Smooth muscle cell (in vitro differentiated cells): ENCODE data around the gene ZDHHC7. TPM values are rescaled to one million over a fixed set of nuclear protein-coding genes. Genes with fewer than 3 reads are reported as not detected.

Source experiments
- DNase-seq: peaks from one replicate; lab custom pipeline; 2025; ENCODE audit not compliant: unreplicated experiment; lab: John Stamatoyannopoulos, UW
- H2AFZ ChIP-seq: fragments of 200-600 bp; sonication (generic); 2 replicates; pipeline ENCODE4 v1.6.0; 2016; ENCODE audit warnings: antibody characterized with exemption, low read depth, mild to moderate bottlenecking
- H3F3A ChIP-seq: fragments of 200-600 bp; sonication (generic); 2 replicates; pipeline ENCODE4 v1.6.0; 2017; ENCODE audit warnings: antibody characterized with exemption, low read depth
- H3K27ac ChIP-seq: fragments of 200-600 bp; sonication (generic); 2 replicates; pipeline ENCODE4 v1.5.1; 2016; ENCODE audit warnings: low read depth, mild to moderate bottlenecking
- H3K27me3 ChIP-seq: fragments of 200-600 bp; sonication (generic); 2 replicates; pipeline ENCODE4 v1.6.1; 2016; ENCODE audit warnings: low read depth, mild to moderate bottlenecking
- H3K36me3 ChIP-seq: fragments of 200-600 bp; sonication (generic); 2 replicates; pipeline ENCODE4 v1.5.1; 2016; ENCODE audit warnings: low read depth
- H3K4me1 ChIP-seq: fragments of 200-600 bp; sonication (generic); 2 replicates; pipeline ENCODE4 v1.5.1; 2016; ENCODE audit warnings: low read depth
- H3K4me2 ChIP-seq: fragments of 200-600 bp; sonication (generic); 2 replicates; pipeline ENCODE4 v1.6.0; 2016; ENCODE audit warnings: mild to moderate bottlenecking
- H3K4me3 ChIP-seq: fragments of 200-600 bp; sonication (generic); 2 replicates; pipeline ENCODE4 v1.5.1; 2016; ENCODE audit warnings: mild to moderate bottlenecking
- H3K79me2 ChIP-seq: fragments of 200-600 bp; sonication (generic); 2 replicates; pipeline ENCODE4 v1.6.0; 2016; ENCODE audit warnings: low read depth, mild to moderate bottlenecking
- H3K9ac ChIP-seq: fragments of 200-600 bp; sonication (generic); 2 replicates; pipeline ENCODE4 v1.6.0; 2016; ENCODE audit warnings: low read depth
- H3K9me3 ChIP-seq: fragments of 200-600 bp; sonication (generic); replicated peaks from 2 replicates; pipeline ENCODE4 v1.5.1; 2016; ENCODE audit warnings: low read depth
- H4K20me1 ChIP-seq: fragments of 200-600 bp; sonication (generic); 2 replicates; pipeline ENCODE4 v1.6.0; 2016; ENCODE audit warnings: low read depth
- CTCF ChIP-seq: fragments of 200-600 bp; sonication (generic); IDR thresholded peaks from 2 replicates; pipeline ENCODE4 v1.5.1; 2017; ENCODE audit warnings: borderline replicate concordance, mild to moderate bottlenecking, antibody characterized with exemption; ENCODE audit not compliant: insufficient read depth, poor library complexity, severe bottlenecking
- WGBS: methylation state at CpG from one replicate; pipeline ENCODE4 v1.1.7; 2016; ENCODE audit warnings: low lambda C conversion rate; 5-methylcytosine and 5-hydroxymethylcytosine counted together
- polyA plus RNA-seq: library from polyadenylated mRNA; unstranded; fragments of >200 nt; fragmentation: Nextera tagmentation; extraction: Ambion mirVana; gene quantifications from 2 replicates; pipeline ENCODE4 v1.2.1, GENCODE V29; 2016
- total RNA-seq: library from RNA; depleted of rRNA; stranded (reverse); fragments of >200 nt; gene quantifications from 2 replicates; pipeline ENCODE4 v1.2.3, GENCODE V29; 2014

ZDHHC7 gene
- total and polyA plus RNA-seq, 2 experiments from 2014 or later: 31.9 to 39.1 TPM

DNA sequence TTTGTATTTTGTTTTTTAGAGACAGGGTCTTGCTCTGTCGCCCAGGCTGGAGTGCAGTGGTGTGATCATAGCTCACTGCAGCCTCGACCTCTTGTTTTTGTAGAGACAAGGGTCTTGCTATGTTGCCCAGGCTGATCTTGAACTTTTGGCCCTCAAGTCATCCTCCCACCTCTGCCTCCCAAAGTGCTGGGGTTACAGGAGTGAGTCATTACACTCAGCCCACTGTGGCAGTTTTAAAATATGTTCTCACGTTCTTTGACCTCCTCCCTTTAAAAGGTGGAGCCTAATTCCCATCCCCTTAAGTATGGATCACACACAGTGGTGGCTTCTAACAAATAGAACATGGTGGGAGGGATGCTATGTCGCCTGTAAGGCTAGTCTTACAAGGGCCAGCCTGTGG lies 67.7 kb downstream of the ZDHHC7 start:
- no peaks in the 10 kb centered on the region for H3K4me1 ChIP-seq
- H3K79me2 ChIP-seq: no peaks in the 10 kb centered on the region
- no peak overlapping the region for H3K27ac ChIP-seq
- no peak overlapping the region for H3K4me3 ChIP-seq
- no peaks in the 10 kb centered on the region for H4K20me1 ChIP-seq
- H3K9me3 ChIP-seq: no peaks in the 10 kb centered on the region
- no peak for TF ChIP-seq CTCF
- no peaks in the 10 kb centered on the region for H3K36me3 ChIP-seq
- H3F3A ChIP-seq: no peaks in the 10 kb centered on the region
- DNase-seq: no peak
- WGBS: 90% methylated on average over 4 of the region's 4 CpGs
- H2AFZ ChIP-seq: no peak overlapping the region
- H3K27me3 ChIP-seq: no peaks in the 10 kb centered on the region
- no peak overlapping the region for H3K9ac ChIP-seq
- H3K4me2 ChIP-seq: no peak overlapping the region

- H3K9ac ChIP-seq: no peak overlapping the region
- no peak for TF ChIP-seq CTCF
- no peaks in the 10 kb centered on the region for H3K4me1 ChIP-seq
- no peaks in the 10 kb centered on the region for H3F3A ChIP-seq
- DNase-seq: no peak
- H3K9me3 ChIP-seq: no peaks in the 10 kb centered on the region
- no peaks in the 10 kb centered on the region for H3K36me3 ChIP-seq
- H3K4me3 ChIP-seq: no peak overlapping the region
- peak overlapping the region; percentile 66 for H3K27ac ChIP-seq
- H2AFZ ChIP-seq: no peak overlapping the region
- 92% methylated on average over 4 of the region's 4 CpGs for WGBS
- H4K20me1 ChIP-seq: no peaks in the 10 kb centered on the region
- no peaks in the 10 kb centered on the region for H3K79me2 ChIP-seq
- no peaks in the 10 kb centered on the region for H3K27me3 ChIP-seq
- no peak overlapping the region for H3K4me2 ChIP-seq
Observed at GRCh38 chr16:84942786-84943185, 68.5 kb downstream of the ZDHHC7 start.

GRCh38 chr16:84941921-84942320 lies 69.4 kb downstream of the ZDHHC7 start:
- Histone ChIP-seq H4K20me1 (no peaks in the 10 kb centered on the region), H3K79me2 (no peaks in the 10 kb centered on the region), H2AFZ (no peak overlapping the region), H3K27ac (peak overlapping the region; percentile 66), H3K9me3 (no peaks in the 10 kb centered on the region), H3K27me3 (no peaks in the 10 kb centered on the region), H3K9ac (no peak overlapping the region), H3K4me1 (no peaks in the 10 kb centered on the region), H3F3A (no peaks in the 10 kb centered on the region), H3K36me3 (no peaks in the 10 kb centered on the region), H3K4me2 (no peak overlapping the region), H3K4me3 (no peak overlapping the region)
- DNase-seq: no peak
- no peak for TF ChIP-seq CTCF
- WGBS: 33% methylated on average over 10 of the region's 10 CpGs
